SIG-M5 treated with dmso at 0.1 percent for 504 hours (cell line): ENCODE results near the gene TM2D1.
"Not testable (repeated sequence)": the region's sequence is repeated elsewhere in the genome, so short reads cannot be mapped to it uniquely, and the experiment has no call there.

Experiments
- DNase-seq: peaks from one replicate; lab custom pipeline; 2025; ENCODE audit not compliant: unreplicated experiment; lab: John Stamatoyannopoulos, UW

TM2D1 gene

GRCh38 chr1:61724813-61725694, at the start of gene TM2D1:
Gene TM2D1, minus strand, starts transcription at chr1:61725141. Its CDS starts 21 bp downstream, at chr1:61725120.
- DNase-seq: peak; percentile 84

- no peak for DNase-seq
Measured at GRCh38 chr1:61770131-61770530, 45.2 kb upstream of the TM2D1 start.

- no peak for DNase-seq
Measured at GRCh38 chr1:61757950-61758349, 33.0 kb upstream of the TM2D1 start.

- DNase-seq: no peak
Measured at GRCh38 chr1:61756773-61757172, 31.8 kb upstream of the TM2D1 start.

GRCh38 chr1:61754545-61754944, 29.6 kb upstream of the TM2D1 start:
- DNase-seq: no peak

GRCh38 chr1:61753998-61754508, 29.1 kb upstream of the TM2D1 start:
- no peak for DNase-seq

GRCh38 chr1:61752921-61753389, 28.0 kb upstream of the TM2D1 start:
- no peak for DNase-seq

- DNase-seq: no peak
Measured at GRCh38 chr1:61749574-61749973, 24.6 kb upstream of the TM2D1 start.

GRCh38 chr1:61748566-61748965, 23.6 kb upstream of the TM2D1 start:
- no peak for DNase-seq

- DNase-seq: no peak
Measured at GRCh38 chr1:61746813-61747212, 21.9 kb upstream of the TM2D1 start.

- DNase-seq: no peak
Measured at GRCh38 chr1:61743716-61744580, 19.0 kb upstream of the TM2D1 start.

- no peak for DNase-seq
Measured at GRCh38 chr1:61743431-61743705, 18.4 kb upstream of the TM2D1 start.

GRCh38 chr1:61742620-61743430, 17.9 kb upstream of the TM2D1 start:
- no peak for DNase-seq

- no peak for DNase-seq
Measured at GRCh38 chr1:61741711-61742619, 17.0 kb upstream of the TM2D1 start, which contains the start of gene PATJ. Gene PATJ, plus strand, starts transcription at chr1:61742480. Its CDS starts 20,413 bp downstream, at chr1:61762893.

GRCh38 chr1:61740751-61741700, 16.1 kb upstream of the TM2D1 start:
- DNase-seq: no peak

- DNase-seq: no peak
Measured at GRCh38 chr1:61732726-61733125, 7.8 kb upstream of the TM2D1 start.

GRCh38 chr1:61730679-61731078, 5.7 kb upstream of the TM2D1 start:
- not testable (repeated sequence) for DNase-seq

GRCh38 chr1:61727544-61727943, 2.6 kb upstream of the TM2D1 start:
- no peak for DNase-seq

- DNase-seq: no peak
Measured at GRCh38 chr1:61724506-61724812, 482 bp downstream of the TM2D1 start.
